Measurements from ENCODE around the gene OSTN. TPM values are rescaled to one million over a fixed set of nuclear protein-coding genes. Genes with fewer than 3 reads are reported as not detected.

Gene OSTN
- total RNA-seq, 1 donor from 2014 or later = 0.14 TPM

DNA sequence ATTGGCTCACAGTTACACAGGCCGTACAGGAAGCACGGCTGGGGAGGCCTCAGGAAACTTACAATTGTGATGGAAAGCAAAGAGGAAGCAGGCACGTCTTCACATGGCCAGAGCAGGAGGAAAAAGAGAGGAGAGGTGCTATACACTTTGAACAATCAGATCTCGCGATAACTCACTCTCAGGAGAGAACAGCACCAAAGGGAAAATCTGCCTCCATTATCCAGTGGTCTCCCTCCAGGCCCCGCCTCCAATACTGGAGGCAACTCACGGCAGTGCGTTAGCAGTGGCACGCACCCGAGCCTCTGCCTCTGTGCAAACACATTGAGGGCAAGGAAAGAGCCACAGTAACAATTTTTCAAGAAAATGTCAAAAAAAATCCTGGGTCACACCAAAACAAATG, 11.0 kb downstream of the OSTN start:
- no peak for DNase-seq (ENCODE audit: low spot score, unreplicated experiment)
- TF ChIP-seq CTCF (IDR thresholded peaks at IDR 0.05; ENCODE audit: unreplicated experiment) = no peak
- H3K27me3 Mint-ChIP-seq = no peaks in the 10 kb centered on the region
- no peaks in the 10 kb centered on the region for H3K4me1 Mint-ChIP-seq (ENCODE audit: low read depth)
- H3K36me3 Mint-ChIP-seq (ENCODE audit: insufficient read depth) = no peaks in the 10 kb centered on the region
- no peak overlapping the region for H3K4me3 Mint-ChIP-seq (ENCODE audit: low read depth)
- H3K9me3 Mint-ChIP-seq (ENCODE audit: low read depth) = peaks cover under 1% of the 10 kb centered on the region
- H3K27ac Mint-ChIP-seq = no peak overlapping the region

- no peaks in the 10 kb centered on the region for H3K4me1 Mint-ChIP-seq (ENCODE audit: low read depth)
- H3K4me3 Mint-ChIP-seq (ENCODE audit: low read depth) = no peak overlapping the region
- peaks cover 4% of the 10 kb centered on the region for H3K9me3 Mint-ChIP-seq (ENCODE audit: low read depth)
- H3K36me3 Mint-ChIP-seq (ENCODE audit: insufficient read depth) = no peaks in the 10 kb centered on the region
- no peak for DNase-seq (ENCODE audit: low spot score, unreplicated experiment)
- TF ChIP-seq CTCF (IDR thresholded peaks at IDR 0.05; ENCODE audit: unreplicated experiment) = no peak
- no peak overlapping the region for H3K27ac Mint-ChIP-seq
- H3K27me3 Mint-ChIP-seq = no peaks in the 10 kb centered on the region
These were observed 17.5 kb downstream of the OSTN start for GRCh38 chr3:191216510-191216909.

GRCh38 chr3:191217301-191217700, 18.3 kb downstream of the OSTN start:
- no peak for TF ChIP-seq CTCF (IDR thresholded peaks at IDR 0.05; ENCODE audit: unreplicated experiment)
- no peaks in the 10 kb centered on the region for H3K27me3 Mint-ChIP-seq
- no peak overlapping the region for H3K4me3 Mint-ChIP-seq (ENCODE audit: low read depth)
- no peak for DNase-seq (ENCODE audit: low spot score, unreplicated experiment)
- H3K36me3 Mint-ChIP-seq (ENCODE audit: insufficient read depth) = no peaks in the 10 kb centered on the region
- H3K9me3 Mint-ChIP-seq (ENCODE audit: low read depth) = peaks cover 4% of the 10 kb centered on the region
- H3K4me1 Mint-ChIP-seq (ENCODE audit: low read depth) = no peaks in the 10 kb centered on the region
- H3K27ac Mint-ChIP-seq = no peak overlapping the region

GRCh38 chr3:191220908-191221307, 21.9 kb downstream of the OSTN start:
- H3K27me3 Mint-ChIP-seq = no peaks in the 10 kb centered on the region
- TF ChIP-seq CTCF (IDR thresholded peaks at IDR 0.05; ENCODE audit: unreplicated experiment) = no peak
- H3K4me3 Mint-ChIP-seq (ENCODE audit: low read depth) = no peak overlapping the region
- no peak overlapping the region for H3K27ac Mint-ChIP-seq
- no peaks in the 10 kb centered on the region for H3K36me3 Mint-ChIP-seq (ENCODE audit: insufficient read depth)
- no peak for DNase-seq (ENCODE audit: low spot score, unreplicated experiment)
- peaks cover 3% of the 10 kb centered on the region for H3K4me1 Mint-ChIP-seq (ENCODE audit: low read depth)
- H3K9me3 Mint-ChIP-seq (ENCODE audit: low read depth) = no peaks in the 10 kb centered on the region

DNA sequence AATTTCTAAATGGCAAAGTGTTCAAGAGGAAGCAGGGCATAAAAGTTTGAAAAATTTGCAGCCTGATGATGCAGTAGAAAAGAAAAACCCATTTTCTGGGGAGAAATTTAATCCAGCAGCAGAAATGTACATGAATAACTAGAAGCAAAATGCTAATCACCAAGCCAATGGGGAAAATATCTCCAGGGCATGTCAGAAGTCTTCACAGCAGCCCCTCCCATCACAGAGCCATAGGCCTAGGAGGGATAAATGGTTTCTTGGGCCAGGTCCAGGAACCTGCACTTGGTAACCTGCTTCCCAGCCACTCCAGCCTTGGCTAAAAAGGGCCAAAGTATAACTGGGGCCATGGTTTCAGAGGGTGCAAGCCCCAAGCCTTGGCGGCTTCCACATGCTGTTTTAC, 22.6 kb downstream of the OSTN start:
- no peak overlapping the region for H3K4me3 Mint-ChIP-seq (ENCODE audit: low read depth)
- H3K27ac Mint-ChIP-seq = no peak overlapping the region
- no peak for DNase-seq (ENCODE audit: low spot score, unreplicated experiment)
- peaks cover 3% of the 10 kb centered on the region for H3K4me1 Mint-ChIP-seq (ENCODE audit: low read depth)
- H3K36me3 Mint-ChIP-seq (ENCODE audit: insufficient read depth) = no peaks in the 10 kb centered on the region
- H3K27me3 Mint-ChIP-seq = no peaks in the 10 kb centered on the region
- TF ChIP-seq CTCF (IDR thresholded peaks at IDR 0.05; ENCODE audit: unreplicated experiment) = no peak
- H3K9me3 Mint-ChIP-seq (ENCODE audit: low read depth) = no peaks in the 10 kb centered on the region
